ENCODE data around the gene PSMD5.

The PSMD5 gene

GRCh38 chr9:120842685-120843485, at the start of gene PSMD5:
Gene PSMD5, minus strand, starts transcription at chr9:120842922. Its CDS starts 13 bp downstream, at chr9:120842909.
- peak; percentile 76 to 87 for DNase-seq

GRCh38 chr9:120891884-120892747, 49.4 kb upstream of the PSMD5 start:
- no peak for DNase-seq

- no peak for DNase-seq
Measured at GRCh38 chr9:120891245-120891883, 48.6 kb upstream of the PSMD5 start.

- DNase-seq = no peak
Measured at GRCh38 chr9:120890320-120891244, 47.9 kb upstream of the PSMD5 start.

- DNase-seq = no peak
Measured at GRCh38 chr9:120889606-120890271, 47.0 kb upstream of the PSMD5 start.

- DNase-seq = no peak
Measured at GRCh38 chr9:120888626-120889025, 45.9 kb upstream of the PSMD5 start.

GRCh38 chr9:120886490-120886967, 43.8 kb upstream of the PSMD5 start:
- DNase-seq = no peak

- no peak for DNase-seq
Measured at GRCh38 chr9:120885958-120886357, 43.2 kb upstream of the PSMD5 start.

GRCh38 chr9:120885457-120885856, 42.7 kb upstream of the PSMD5 start:
- DNase-seq = no peak

GRCh38 chr9:120883608-120883996, 40.9 kb upstream of the PSMD5 start:
- no peak for DNase-seq

- no peak for DNase-seq
Measured at GRCh38 chr9:120882935-120883607, 40.3 kb upstream of the PSMD5 start.

GRCh38 chr9:120879446-120879845, 36.7 kb upstream of the PSMD5 start:
- DNase-seq = no peak

GRCh38 chr9:120878188-120879130, 35.7 kb upstream of the PSMD5 start:
- DNase-seq = no peak

- no peak for DNase-seq
Measured at GRCh38 chr9:120877276-120878034, 34.7 kb upstream of the PSMD5 start.

GRCh38 chr9:120876842-120877240, 34.1 kb upstream of the PSMD5 start, which contains the start of gene PHF19:
Gene PHF19, minus strand, starts transcription at chr9:120877188. Its CDS starts 2,447 bp downstream, at chr9:120874741.
- no peak for DNase-seq

- peak; percentile 30 to 61 for DNase-seq
Measured at GRCh38 chr9:120875954-120876841, 33.5 kb upstream of the PSMD5 start.

GRCh38 chr9:120875643-120875953, 32.9 kb upstream of the PSMD5 start:
- no peak for DNase-seq

- no peak for DNase-seq
Measured at GRCh38 chr9:120875195-120875565, 32.5 kb upstream of the PSMD5 start.
